ENCODE results near the gene ALPK3.

Gene ALPK3

GRCh38 chr15:84886211-84886983 is 69.2 kb downstream of the ALPK3 start:
- DNase-seq (ENCODE audit: low spot score) = no peak
- Mint-ChIP-seq H3K27me3 (ENCODE audit: low read depth) (peaks cover 2% of the 10 kb centered on the region), H3K36me3 (ENCODE audit: low read depth) (no peaks in the 10 kb centered on the region), H3K4me3 (no peak overlapping the region), H3K4me1 (ENCODE audit: low read depth) (no peaks in the 10 kb centered on the region), H3K9me3 (no peaks in the 10 kb centered on the region), H3K27ac (no peak overlapping the region)

DNA sequence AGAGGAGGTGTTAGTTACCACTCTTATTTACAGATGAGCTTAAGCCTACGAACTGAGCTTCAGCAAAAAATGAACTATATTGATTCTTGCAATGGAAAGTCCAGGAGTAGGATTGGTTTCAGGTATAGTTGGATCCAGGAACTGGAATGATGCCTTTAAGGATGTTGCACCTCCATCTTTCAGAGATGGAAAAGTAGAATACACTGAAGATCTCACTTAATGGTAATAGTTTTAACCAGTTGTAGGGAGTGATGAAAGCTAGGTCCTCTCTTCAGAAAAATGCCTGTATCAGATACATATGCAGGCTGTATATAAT is 69.8 kb downstream of the ALPK3 start:
- H3K27me3 Mint-ChIP-seq (ENCODE audit: low read depth) = peaks cover 2% of the 10 kb centered on the region

GRCh38 chr15:84887938-84888337 is 70.8 kb downstream of the ALPK3 start:
- no peak overlapping the region for H3K4me3 Mint-ChIP-seq
- H3K36me3 Mint-ChIP-seq (ENCODE audit: low read depth) = no peaks in the 10 kb centered on the region
- peaks cover 2% of the 10 kb centered on the region for H3K27me3 Mint-ChIP-seq (ENCODE audit: low read depth)
- H3K4me1 Mint-ChIP-seq (ENCODE audit: low read depth) = no peaks in the 10 kb centered on the region
- no peak for DNase-seq (ENCODE audit: low spot score)
- no peaks in the 10 kb centered on the region for H3K9me3 Mint-ChIP-seq
- no peak overlapping the region for H3K27ac Mint-ChIP-seq

More for the DNA sequence above, 69.8 kb downstream of the ALPK3 start:
- Mint-ChIP-seq H3K9me3 (no peaks in the 10 kb centered on the region), H3K4me3 (no peak overlapping the region), H3K27ac (no peak overlapping the region), H3K4me1 (ENCODE audit: low read depth) (no peaks in the 10 kb centered on the region), H3K36me3 (ENCODE audit: low read depth) (no peaks in the 10 kb centered on the region)
- no peak for DNase-seq (ENCODE audit: low spot score)

- no peak for DNase-seq (ENCODE audit: low spot score)
- no peak overlapping the region for H3K4me3 Mint-ChIP-seq
- H3K36me3 Mint-ChIP-seq (ENCODE audit: low read depth) = no peaks in the 10 kb centered on the region
- no peaks in the 10 kb centered on the region for H3K9me3 Mint-ChIP-seq
- H3K27me3 Mint-ChIP-seq (ENCODE audit: low read depth) = peaks cover 2% of the 10 kb centered on the region
- H3K27ac Mint-ChIP-seq = no peak overlapping the region
- no peaks in the 10 kb centered on the region for H3K4me1 Mint-ChIP-seq (ENCODE audit: low read depth)
These were observed 71.5 kb downstream of the ALPK3 start for GRCh38 chr15:84888639-84889038.

DNA sequence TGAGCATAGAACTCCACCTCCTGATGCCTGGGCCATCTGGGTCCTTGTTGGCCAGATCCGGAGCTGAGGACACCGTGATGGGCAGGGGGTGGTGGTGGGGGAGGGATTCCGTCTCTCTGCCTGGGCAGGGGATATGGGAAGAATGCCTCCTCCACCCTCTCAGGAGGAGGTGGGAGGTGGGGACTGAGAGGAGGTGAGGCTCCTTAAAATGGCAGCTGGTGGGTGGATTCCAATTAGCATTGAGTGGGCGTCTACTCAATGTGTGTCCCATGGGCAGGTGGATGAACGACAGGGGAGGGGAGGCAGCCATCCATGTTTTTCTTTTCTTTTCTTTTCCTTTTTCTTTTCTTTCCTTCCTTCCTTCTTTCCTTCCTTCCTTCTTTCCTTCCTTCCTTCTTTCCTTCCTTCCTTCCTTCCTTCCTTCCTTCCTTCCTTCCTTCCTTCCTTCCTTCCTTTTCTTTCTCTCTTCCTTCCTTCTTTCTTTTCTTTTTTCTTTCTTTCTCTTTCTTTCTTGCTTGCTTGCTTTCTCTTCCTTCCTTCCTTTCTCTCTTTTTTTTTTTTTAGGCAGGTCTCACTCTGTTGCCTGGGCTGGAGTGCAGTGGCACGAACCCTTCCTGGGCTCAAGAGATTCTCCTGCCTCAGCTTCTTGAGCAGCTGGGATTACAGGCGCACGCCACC is 72.3 kb downstream of the ALPK3 start:
- Mint-ChIP-seq H3K4me3 (no peak overlapping the region), H3K4me1 (ENCODE audit: low read depth) (no peaks in the 10 kb centered on the region), H3K27ac (no peak overlapping the region)

DNA sequence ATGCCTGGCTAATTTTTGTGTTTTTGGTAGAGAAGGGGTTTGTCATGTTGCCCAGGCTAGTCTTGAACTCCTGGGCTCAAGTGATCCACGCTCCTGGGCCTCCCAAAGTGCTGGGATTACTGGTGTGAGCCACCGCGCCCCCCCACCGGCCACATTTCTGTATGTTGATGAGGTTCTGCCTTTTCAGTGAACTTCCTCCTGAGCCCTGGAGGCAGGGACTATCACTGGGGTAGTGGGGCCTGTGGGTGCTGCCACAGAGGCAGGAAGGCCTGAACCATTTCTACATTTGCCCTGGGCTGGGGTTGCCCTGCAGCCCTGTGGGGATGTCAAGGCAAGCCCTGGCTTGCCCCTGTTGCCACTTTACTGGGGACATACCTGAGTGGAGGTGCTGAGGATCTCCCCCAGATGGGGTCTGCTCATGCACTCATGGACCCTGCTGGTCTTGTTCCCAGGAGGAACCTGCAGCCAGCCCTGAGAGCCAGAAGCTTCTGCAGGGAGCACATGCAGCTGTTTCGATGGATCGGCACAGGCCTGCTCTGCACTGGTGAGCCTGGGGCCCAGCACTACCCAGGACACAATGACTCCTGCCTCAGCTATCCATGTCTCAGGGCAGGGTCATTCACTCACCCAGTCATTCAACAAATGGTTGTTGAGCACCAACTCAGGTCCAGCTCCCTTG is 73.0 kb downstream of the ALPK3 start:
- Mint-ChIP-seq H3K27ac (no peak overlapping the region), H3K36me3 (ENCODE audit: low read depth) (no peaks in the 10 kb centered on the region)

More for the DNA sequence above, 72.3 kb downstream of the ALPK3 start:
- Mint-ChIP-seq H3K27me3 (ENCODE audit: low read depth) (peaks cover 2% of the 10 kb centered on the region), H3K36me3 (ENCODE audit: low read depth) (no peaks in the 10 kb centered on the region), H3K9me3 (no peaks in the 10 kb centered on the region)
- DNase-seq (ENCODE audit: low spot score) = no peak

GRCh38 chr15:84890670-84891162 is 73.6 kb downstream of the ALPK3 start:
- DNase-seq (ENCODE audit: low spot score) = no peak
- no peaks in the 10 kb centered on the region for H3K36me3 Mint-ChIP-seq (ENCODE audit: low read depth)
- no peaks in the 10 kb centered on the region for H3K9me3 Mint-ChIP-seq

More for the DNA sequence above, 73.0 kb downstream of the ALPK3 start:
- no peaks in the 10 kb centered on the region for H3K9me3 Mint-ChIP-seq
- H3K4me3 Mint-ChIP-seq = no peak overlapping the region
- no peaks in the 10 kb centered on the region for H3K4me1 Mint-ChIP-seq (ENCODE audit: low read depth)
- no peak for DNase-seq (ENCODE audit: low spot score)
- H3K27me3 Mint-ChIP-seq (ENCODE audit: low read depth) = peaks cover 2% of the 10 kb centered on the region

GRCh38 chr15:84891339-84891738 is 74.2 kb downstream of the ALPK3 start:
- H3K4me1 Mint-ChIP-seq (ENCODE audit: low read depth) = no peaks in the 10 kb centered on the region
- DNase-seq (ENCODE audit: low spot score) = no peak
- H3K27ac Mint-ChIP-seq = no peak overlapping the region
- H3K36me3 Mint-ChIP-seq (ENCODE audit: low read depth) = no peaks in the 10 kb centered on the region
- H3K9me3 Mint-ChIP-seq = no peaks in the 10 kb centered on the region
- H3K4me3 Mint-ChIP-seq = no peak overlapping the region
- peaks cover 2% of the 10 kb centered on the region for H3K27me3 Mint-ChIP-seq (ENCODE audit: low read depth)

More at GRCh38 chr15:84890670-84891162, 73.6 kb downstream of the ALPK3 start:
- Mint-ChIP-seq H3K4me1 (ENCODE audit: low read depth) (no peaks in the 10 kb centered on the region), H3K27ac (no peak overlapping the region), H3K4me3 (no peak overlapping the region), H3K27me3 (ENCODE audit: low read depth) (peaks cover 2% of the 10 kb centered on the region)

DNA sequence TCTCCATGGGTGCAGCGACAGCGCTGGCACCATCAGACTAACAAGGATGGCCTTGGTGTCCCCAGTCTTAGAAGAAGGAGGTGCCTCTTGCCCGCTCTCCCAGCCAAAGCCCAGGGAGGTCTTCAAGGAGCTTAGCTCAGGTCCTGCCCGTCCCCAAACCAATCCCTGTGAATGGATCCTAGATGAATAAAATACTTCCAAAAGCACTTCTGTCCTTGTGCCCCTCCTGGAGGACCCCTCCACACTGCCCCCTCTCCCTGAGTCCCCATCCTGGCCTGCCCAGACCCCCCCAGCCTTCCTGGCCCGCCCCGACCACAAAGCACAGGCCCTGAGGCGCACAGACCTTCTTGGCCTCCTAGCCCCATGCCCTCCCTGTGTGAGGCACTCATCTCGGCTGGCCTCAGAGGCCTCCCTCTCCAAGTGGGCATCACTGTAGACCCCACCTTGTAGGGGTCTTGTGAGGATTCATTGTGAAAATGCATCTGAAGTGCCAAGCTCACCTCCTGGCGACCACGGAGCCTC is 75.7 kb downstream of the ALPK3 start:
- H3K9me3 Mint-ChIP-seq = no peaks in the 10 kb centered on the region
- H3K4me1 Mint-ChIP-seq (ENCODE audit: low read depth) = no peaks in the 10 kb centered on the region
- no peak overlapping the region for H3K4me3 Mint-ChIP-seq
- peaks cover 5% of the 10 kb centered on the region for H3K27me3 Mint-ChIP-seq (ENCODE audit: low read depth)
- H3K27ac Mint-ChIP-seq = no peak overlapping the region
- no peaks in the 10 kb centered on the region for H3K36me3 Mint-ChIP-seq (ENCODE audit: low read depth)
- DNase-seq (ENCODE audit: low spot score) = no peak

DNA sequence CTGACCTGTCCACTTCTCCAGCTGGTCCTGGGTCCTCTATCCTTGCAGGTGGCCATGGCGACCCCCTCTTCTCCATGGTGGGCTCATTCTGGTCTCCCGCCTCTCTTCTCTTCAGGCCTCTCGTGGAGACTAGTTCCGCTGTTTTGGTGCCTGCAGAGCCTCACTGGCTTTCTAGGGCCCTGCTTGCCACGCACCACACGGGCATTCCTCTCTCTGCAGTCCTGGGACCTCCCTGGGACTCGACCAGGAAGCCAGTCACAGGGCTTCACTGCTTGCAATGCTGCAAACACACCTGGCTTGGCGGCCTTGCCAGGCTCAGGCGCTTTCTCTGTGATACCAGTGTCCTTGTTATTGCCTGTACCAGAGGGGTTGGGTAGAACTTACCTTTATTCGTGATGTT is 76.5 kb downstream of the ALPK3 start:
- Mint-ChIP-seq H3K27ac (no peak overlapping the region), H3K4me1 (ENCODE audit: low read depth) (no peaks in the 10 kb centered on the region), H3K27me3 (ENCODE audit: low read depth) (peaks cover 5% of the 10 kb centered on the region)

GRCh38 chr15:84894736-84895425 is 77.7 kb downstream of the ALPK3 start:
- no peaks in the 10 kb centered on the region for H3K4me1 Mint-ChIP-seq (ENCODE audit: low read depth)
- no peak overlapping the region for H3K4me3 Mint-ChIP-seq
- DNase-seq (ENCODE audit: low spot score) = no peak
- H3K27ac Mint-ChIP-seq = no peak overlapping the region
- H3K9me3 Mint-ChIP-seq = no peaks in the 10 kb centered on the region
- H3K36me3 Mint-ChIP-seq (ENCODE audit: low read depth) = no peaks in the 10 kb centered on the region
- peaks cover 9% of the 10 kb centered on the region for H3K27me3 Mint-ChIP-seq (ENCODE audit: low read depth)

More for the DNA sequence above, 76.5 kb downstream of the ALPK3 start:
- Mint-ChIP-seq H3K4me3 (no peak overlapping the region), H3K9me3 (no peaks in the 10 kb centered on the region), H3K36me3 (ENCODE audit: low read depth) (no peaks in the 10 kb centered on the region)
- DNase-seq (ENCODE audit: low spot score) = no peak

- H3K9me3 Mint-ChIP-seq = peaks cover 3% of the 10 kb centered on the region
- no peak overlapping the region for H3K27ac Mint-ChIP-seq
- no peaks in the 10 kb centered on the region for H3K36me3 Mint-ChIP-seq (ENCODE audit: low read depth)
- no peaks in the 10 kb centered on the region for H3K4me1 Mint-ChIP-seq (ENCODE audit: low read depth)
- H3K4me3 Mint-ChIP-seq = no peak overlapping the region
- DNase-seq (ENCODE audit: low spot score) = no peak
- H3K27me3 Mint-ChIP-seq (ENCODE audit: low read depth) = peaks cover 9% of the 10 kb centered on the region
These were observed 81.6 kb downstream of the ALPK3 start for GRCh38 chr15:84898761-84899160.

- Mint-ChIP-seq H3K4me3 (no peak overlapping the region), H3K27me3 (ENCODE audit: low read depth) (peaks cover 9% of the 10 kb centered on the region), H3K9me3 (peaks cover 3% of the 10 kb centered on the region), H3K36me3 (ENCODE audit: low read depth) (no peaks in the 10 kb centered on the region), H3K27ac (no peak overlapping the region), H3K4me1 (ENCODE audit: low read depth) (no peaks in the 10 kb centered on the region)
- no peak for DNase-seq (ENCODE audit: low spot score)
These were observed 82.6 kb downstream of the ALPK3 start for GRCh38 chr15:84899750-84900149.
